PC-3 (cell line): ENCODE data around the gene DGUOK.

ENCODE experiments used
- CTCF ChIP-seq: fragments of 300-600 bp; sonication (generic); conservative IDR thresholded peaks from 2 replicates; pipeline ENCODE4 v1.5.1; 2017; ENCODE audit warnings: antibody characterized with exemption, low read depth, mild to moderate bottlenecking, low read length
- EZH2phosphoT487 ChIP-seq: fragments of 300-600 bp; sonication (generic); IDR thresholded peaks from 2 replicates; pipeline ENCODE4 v1.6.1; 2018; ENCODE audit warnings: mild to moderate bottlenecking, antibody characterized with exemption, low read length, borderline replicate concordance

- TF ChIP-seq EZH2phosphoT487 (no peak), CTCF (no peak)
Measured at GRCh38 chr2:73982140-73982617, 55.5 kb downstream of the DGUOK start.
